Cardiac muscle cell (in vitro differentiated cells and primary cell): ENCODE data around the gene MARCHF10. TPM values are rescaled to one million over a fixed set of nuclear protein-coding genes. Genes with fewer than 3 reads are reported as not detected.

Experiments used
- DNase-seq, 2 donors: peaks; one replicate each; pipeline versions ENCODE4 v3.0.0 to v3.0.0-alpha.2; 2010 to 2017; ENCODE audit warnings: low read depth in 1 of 2, low spot score in 1 of 2
- H3K27ac ChIP-seq: fragments of 200-600 bp; sonication (generic); 2 replicates; pipeline ENCODE4 v1.5.1; 2016
- H3K27me3 ChIP-seq: fragments of 200-600 bp; sonication (generic); 2 replicates; pipeline ENCODE4 v1.6.0; 2016; ENCODE audit warnings: control low read depth
- H3K36me3 ChIP-seq: fragments of 200-600 bp; sonication (generic); 2 replicates; pipeline ENCODE4 v1.5.1; 2016; ENCODE audit warnings: control low read depth
- H3K4me1 ChIP-seq: fragments of 200-600 bp; sonication (generic); 2 replicates; pipeline ENCODE4 v1.8.1; 2017; ENCODE audit warnings: low read depth, mild to moderate bottlenecking, mixed run types
- H3K4me3 ChIP-seq: fragments of 200-600 bp; sonication (generic); 2 replicates; pipeline ENCODE4 v1.5.1; 2016; ENCODE audit warnings: mild to moderate bottlenecking
- H3K9me3 ChIP-seq: fragments of 200-600 bp; sonication (generic); 2 replicates; pipeline ENCODE4 v1.5.1; 2017; ENCODE audit warnings: low read depth, mild to moderate bottlenecking, control low read depth
- CTCF ChIP-seq: IDR thresholded peaks from 2 replicates; pipeline ENCODE4 v1.5.1; 2012; ENCODE audit warnings: low read depth, mild to moderate bottlenecking, low read length
- polyA plus RNA-seq: library from polyadenylated mRNA; unstranded; fragments of >200 nt; fragmentation: Nextera tagmentation; extraction: Ambion mirVana; gene quantifications from 2 replicates; pipeline ENCODE4 v1.2.1, GENCODE V29; 2016
- total RNA-seq: library from RNA; depleted of rRNA; stranded (reverse); fragments of >200 nt; gene quantifications from 2 replicates; pipeline ENCODE4 v1.2.3, GENCODE V29; 2016

The MARCHF10 gene
- total and polyA plus RNA-seq, 2 experiments from 2014 or later: 0.77 to 1.1 TPM

- peaks cover 16% of the 10 kb centered on the region for H3K36me3 ChIP-seq
Observed at GRCh38 chr17:62680541-62681052, 127.5 kb downstream of the MARCHF10 start.

GRCh38 chr17:62679866-62680377, 128.2 kb downstream of the MARCHF10 start:
- H3K4me3 ChIP-seq: no peak overlapping the region
- no peak for TF ChIP-seq CTCF
- no peaks in the 10 kb centered on the region for H3K9me3 ChIP-seq
- H3K27ac ChIP-seq: no peak overlapping the region
- H3K27me3 ChIP-seq: no peaks in the 10 kb centered on the region
- peaks cover 16% of the 10 kb centered on the region for H3K36me3 ChIP-seq
- H3K4me1 ChIP-seq: no peaks in the 10 kb centered on the region
- DNase-seq: no peak

More at GRCh38 chr17:62680541-62681052, 127.5 kb downstream of the MARCHF10 start:
- Histone ChIP-seq H3K27ac (no peak overlapping the region), H3K4me3 (no peak overlapping the region), H3K9me3 (no peaks in the 10 kb centered on the region), H3K27me3 (no peaks in the 10 kb centered on the region), H3K4me1 (no peaks in the 10 kb centered on the region)
- TF ChIP-seq CTCF: no peak
- DNase-seq: no peak

- Histone ChIP-seq H3K27me3 (no peaks in the 10 kb centered on the region), H3K36me3 (peaks cover 7% of the 10 kb centered on the region), H3K4me1 (no peaks in the 10 kb centered on the region), H3K4me3 (no peak overlapping the region), H3K27ac (no peak overlapping the region), H3K9me3 (no peaks in the 10 kb centered on the region)
- no peak for DNase-seq
- TF ChIP-seq CTCF: no peak
Observed at GRCh38 chr17:62678214-62678919, 129.7 kb downstream of the MARCHF10 start.

GRCh38 chr17:62676952-62677596, 131.0 kb downstream of the MARCHF10 start:
- no peak for TF ChIP-seq CTCF
- peaks cover 7% of the 10 kb centered on the region for H3K36me3 ChIP-seq
- no peaks in the 10 kb centered on the region for H3K27me3 ChIP-seq
- no peak for DNase-seq
- no peaks in the 10 kb centered on the region for H3K9me3 ChIP-seq
- no peak overlapping the region for H3K27ac ChIP-seq
- no peak overlapping the region for H3K4me3 ChIP-seq
- H3K4me1 ChIP-seq: no peaks in the 10 kb centered on the region

- Histone ChIP-seq H3K36me3 (peaks cover 7% of the 10 kb centered on the region), H3K4me3 (no peak overlapping the region), H3K9me3 (no peaks in the 10 kb centered on the region), H3K27ac (no peak overlapping the region), H3K4me1 (no peaks in the 10 kb centered on the region), H3K27me3 (no peaks in the 10 kb centered on the region)
- TF ChIP-seq CTCF: no peak
- DNase-seq: no peak
Observed at GRCh38 chr17:62676231-62676943, 131.7 kb downstream of the MARCHF10 start.
